Nephron progenitor cell (in vitro differentiated cells): ENCODE data around the gene PLB1.

Experiments used
- DNase-seq: peaks from one replicate; pipeline ENCODE4 v3.0.0; 2021
- H3K27ac Mint-ChIP-seq: 2 replicates; pipeline ENCODE4 v1.8.0; 2021; ENCODE audit warnings: mild to moderate bottlenecking, moderate library complexity, mixed read lengths
- H3K27me3 Mint-ChIP-seq: 2 replicates; pipeline ENCODE4 v1.8.0; 2021; ENCODE audit warnings: mild to moderate bottlenecking, low read depth, mixed read lengths; ENCODE audit not compliant: poor library complexity
- H3K36me3 Mint-ChIP-seq: 2 replicates; pipeline ENCODE4 v1.8.0; 2021; ENCODE audit warnings: low read depth, mixed read lengths
- H3K4me1 Mint-ChIP-seq: 2 replicates; pipeline ENCODE4 v1.8.0; 2021; ENCODE audit warnings: mixed read lengths
- H3K4me3 Mint-ChIP-seq: 2 replicates; pipeline ENCODE4 v1.8.0; 2021; ENCODE audit warnings: mild to moderate bottlenecking, moderate library complexity, mixed read lengths
- H3K9me3 Mint-ChIP-seq: 2 replicates; pipeline ENCODE4 v1.8.0; 2021; ENCODE audit warnings: mild to moderate bottlenecking, moderate library complexity, mixed read lengths
- CTCF ChIP-seq: fragments of 200-600 bp; sonication (generic); IDR thresholded peaks from 2 replicates; pipeline ENCODE4 v1.5.0; 2021; ENCODE audit warnings: antibody characterized with exemption

Gene PLB1

DNA sequence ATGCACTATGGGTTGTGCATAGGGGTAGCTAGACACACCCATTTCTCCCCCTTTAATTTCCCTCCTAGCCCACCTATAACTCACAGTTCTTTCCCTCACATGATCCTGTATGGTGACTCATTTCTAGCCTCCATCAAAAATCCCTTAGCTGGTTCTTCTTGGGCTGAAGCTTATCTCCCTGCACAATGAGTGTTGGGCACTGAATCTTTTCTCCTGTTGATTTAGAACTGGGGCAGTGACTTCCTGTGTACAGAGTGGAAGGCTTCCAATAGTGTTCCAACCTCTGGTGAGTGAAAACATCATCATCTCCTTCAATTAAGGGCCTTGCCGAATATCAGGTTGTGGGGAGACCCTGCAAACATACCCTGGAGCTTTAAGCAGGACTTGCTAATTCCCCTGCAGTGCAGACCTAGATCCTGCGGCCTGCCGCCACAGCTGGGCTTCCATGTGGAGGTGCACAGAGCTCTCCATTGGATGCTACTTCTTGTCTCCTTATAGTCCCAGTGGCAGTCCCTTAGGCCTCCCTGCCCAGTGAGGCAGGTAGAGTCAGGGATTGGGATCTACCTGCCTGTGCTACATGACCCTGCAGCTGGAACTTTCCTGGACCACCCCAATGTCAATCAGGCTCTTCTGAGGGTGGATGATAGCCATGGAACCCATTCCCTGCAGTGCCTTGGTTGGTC, 121.8 kb downstream of the PLB1 start:
- Mint-ChIP-seq H3K36me3 (no peaks in the 10 kb centered on the region), H3K27ac (no peak overlapping the region), H3K4me1 (peaks cover 42% of the 10 kb centered on the region), H3K27me3 (no peaks in the 10 kb centered on the region), H3K9me3 (no peaks in the 10 kb centered on the region), H3K4me3 (no peak overlapping the region)
- no peak for DNase-seq
- no peak for TF ChIP-seq CTCF

GRCh38 chr2:28618221-28619141, 122.6 kb downstream of the PLB1 start:
- H3K36me3 Mint-ChIP-seq: no peaks in the 10 kb centered on the region
- no peaks in the 10 kb centered on the region for H3K27me3 Mint-ChIP-seq
- H3K4me3 Mint-ChIP-seq: no peak overlapping the region
- TF ChIP-seq CTCF: no peak
- peaks cover 47% of the 10 kb centered on the region for H3K4me1 Mint-ChIP-seq
- DNase-seq: no peak
- no peaks in the 10 kb centered on the region for H3K9me3 Mint-ChIP-seq
- peak overlapping the region; percentile 11 for H3K27ac Mint-ChIP-seq

DNA sequence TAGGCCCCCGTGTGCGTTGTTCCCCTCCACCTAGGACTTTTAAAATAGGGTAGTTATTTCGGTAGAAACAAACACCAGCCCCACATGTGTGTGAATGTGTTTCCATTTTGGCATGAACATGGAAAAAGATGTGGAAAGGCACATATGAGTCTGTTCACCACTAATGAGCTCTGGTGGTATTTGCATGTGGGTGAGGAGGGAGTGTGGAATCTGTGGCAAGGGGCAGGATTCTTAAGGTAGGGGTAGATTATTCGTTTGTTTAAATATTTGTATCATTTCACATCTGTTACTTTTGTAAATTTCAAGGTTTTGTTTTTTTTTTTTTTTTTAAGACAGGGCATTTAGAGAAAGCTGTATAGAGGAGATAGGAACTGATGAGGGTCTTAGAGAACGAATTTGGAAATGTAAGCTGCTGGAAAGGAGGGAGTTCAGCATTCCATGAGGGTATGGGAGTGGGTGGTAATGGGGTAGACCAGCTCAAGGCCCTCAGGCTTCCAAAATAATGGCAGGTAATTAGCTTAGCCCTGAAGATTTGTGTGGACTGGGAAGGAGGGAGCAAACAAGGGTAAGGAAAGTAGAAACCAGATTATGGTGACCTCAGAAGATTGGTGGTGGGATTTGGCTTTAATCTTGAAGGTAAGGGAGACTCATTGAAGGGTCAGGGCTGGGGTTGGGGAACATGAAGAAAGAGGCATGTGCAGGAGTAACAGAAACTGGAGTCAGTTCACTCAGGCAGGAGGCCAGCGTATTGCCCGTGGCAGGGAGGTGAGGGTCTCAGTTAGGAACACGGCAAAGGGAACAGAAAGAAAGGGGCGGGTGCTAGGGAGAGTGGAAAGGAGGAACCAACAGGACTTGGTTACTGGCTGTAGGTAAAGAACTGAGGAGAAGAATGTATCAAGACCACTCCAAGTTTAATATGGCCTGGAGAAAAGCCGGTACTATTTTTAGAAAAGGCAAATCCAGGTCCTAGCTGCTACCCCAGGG, 123.6 kb downstream of the PLB1 start:
- H3K36me3 Mint-ChIP-seq: no peaks in the 10 kb centered on the region
- H3K4me1 Mint-ChIP-seq: peaks cover 53% of the 10 kb centered on the region
- H3K27me3 Mint-ChIP-seq: no peaks in the 10 kb centered on the region

DNA sequence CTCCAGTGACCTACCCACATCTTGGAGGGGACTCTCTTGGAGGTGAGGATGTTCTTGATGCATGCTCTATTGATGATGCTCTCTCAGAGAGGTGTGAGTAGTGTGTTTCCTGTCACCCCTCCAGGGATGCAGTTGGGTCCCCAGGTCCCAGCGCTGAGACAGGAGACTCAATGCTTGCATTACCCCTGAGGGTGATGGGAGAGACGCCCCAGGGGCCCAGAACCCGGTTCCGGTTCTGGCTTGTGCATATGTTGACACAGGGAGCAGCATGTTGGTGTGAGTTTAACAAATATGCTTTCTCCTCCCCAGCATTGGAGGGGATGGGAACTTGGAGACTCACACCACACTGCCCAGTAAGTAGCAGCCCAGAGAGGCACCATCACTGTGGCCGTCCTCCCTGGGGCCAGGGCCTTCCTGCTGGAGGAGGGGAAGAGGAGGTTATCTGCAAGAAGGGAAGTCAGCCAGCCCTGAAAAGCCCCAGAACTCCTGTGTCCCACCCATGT, 124.5 kb downstream of the PLB1 start:
- Mint-ChIP-seq H3K4me3 (no peak overlapping the region), H3K27ac (no peak overlapping the region), H3K9me3 (no peaks in the 10 kb centered on the region), H3K27me3 (no peaks in the 10 kb centered on the region), H3K36me3 (no peaks in the 10 kb centered on the region), H3K4me1 (peaks cover 61% of the 10 kb centered on the region)
- no peak for DNase-seq
- TF ChIP-seq CTCF: no peak

More for the DNA sequence above, 123.6 kb downstream of the PLB1 start:
- no peak for TF ChIP-seq CTCF
- DNase-seq: no peak
- no peak overlapping the region for H3K27ac Mint-ChIP-seq
- H3K9me3 Mint-ChIP-seq: no peaks in the 10 kb centered on the region
- H3K4me3 Mint-ChIP-seq: no peak overlapping the region

DNA sequence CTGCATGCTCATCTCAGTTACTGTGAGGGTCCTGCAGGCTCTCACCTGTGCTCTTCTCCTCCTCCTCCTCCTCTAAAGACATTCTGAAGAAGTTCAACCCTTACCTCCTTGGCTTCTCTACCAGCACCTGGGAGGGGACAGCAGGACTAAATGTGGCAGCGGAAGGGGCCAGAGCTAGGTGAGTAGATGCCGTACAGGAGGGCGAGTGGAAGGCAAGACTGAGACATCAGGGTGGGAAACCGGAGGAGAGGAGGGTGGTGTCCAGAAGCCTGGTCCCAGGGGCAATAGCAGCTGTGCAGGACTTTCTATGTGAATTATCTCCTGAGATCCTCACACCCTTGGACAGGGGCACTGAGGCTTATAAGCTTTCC, 124.9 kb downstream of the PLB1 start:
- DNase-seq: no peak
- peaks cover 65% of the 10 kb centered on the region for H3K4me1 Mint-ChIP-seq
- no peaks in the 10 kb centered on the region for H3K9me3 Mint-ChIP-seq
- TF ChIP-seq CTCF: no peak
- peak overlapping the region; percentile 94 for H3K27ac Mint-ChIP-seq
- no peak overlapping the region for H3K4me3 Mint-ChIP-seq
- H3K27me3 Mint-ChIP-seq: no peaks in the 10 kb centered on the region
- H3K36me3 Mint-ChIP-seq: no peaks in the 10 kb centered on the region
